Natural killer cell (primary cell): ENCODE measurements around the gene LRRTM3. TPM values are rescaled to one million over a fixed set of nuclear protein-coding genes. Genes with fewer than 3 reads are reported as not detected.
A peak's percentile ranks its signal among the peaks of the same experiment; 100 is the strongest.

Experiments
- ATAC-seq, 3 donors: fragments of 150-1000 bp in 2 of 3; fragments of 200-7000 bp in 1 of 3; cut with Tn5 transposase; 1 replicate in 1 of 3; 2 replicates in 2 of 3; pipeline ENCODE4 v1.10.0; 2021; ENCODE audit warnings: mild to moderate bottlenecking in 2 of 3, moderate library complexity in 2 of 3
- DNase-seq, 2 donors: peaks; one replicate each; pipeline versions ENCODE4 v3.0.0 to v3.0.0-alpha.2; 2013 to 2021; ENCODE audit warnings: mixed read lengths in 1 of 2
- H3K27ac ChIP-seq: one replicate; pipeline ENCODE4 v1.5.1; 2013; ENCODE audit warnings: mild to moderate bottlenecking, low read length
- H3K27me3 ChIP-seq: one replicate; pipeline ENCODE4 v1.6.1; 2013; ENCODE audit warnings: low read length; ENCODE audit not compliant: control insufficient read depth, insufficient read depth
- H3K36me3 ChIP-seq: one replicate; pipeline ENCODE4 v1.6.1; 2013; ENCODE audit warnings: low read length; ENCODE audit not compliant: control insufficient read depth, insufficient read depth
- H3K4me1 ChIP-seq: one replicate; pipeline ENCODE4 v1.6.1; 2013; ENCODE audit warnings: low read length; ENCODE audit not compliant: control insufficient read depth, insufficient read depth
- H3K4me3 ChIP-seq: one replicate; pipeline ENCODE4 v1.5.1; 2013; ENCODE audit warnings: low read length
- H3K9me3 ChIP-seq: one replicate; pipeline ENCODE4 v1.6.1; 2013; ENCODE audit warnings: low read length; ENCODE audit not compliant: control insufficient read depth, insufficient read depth
- H3K27ac Mint-ChIP-seq, 2 donors: one replicate each; pipeline ENCODE4 v1.8.0; 2022; ENCODE audit warnings: mild to moderate bottlenecking in 2 of 2, mixed read lengths in 2 of 2, moderate library complexity in 1 of 2
- H3K27me3 Mint-ChIP-seq, 2 donors: one replicate each; pipeline ENCODE4 v1.8.0; 2022; ENCODE audit warnings: low read depth in 2 of 2, mixed read lengths in 2 of 2
- H3K36me3 Mint-ChIP-seq: one replicate; pipeline ENCODE4 v1.8.0; 2022; ENCODE audit warnings: mixed read lengths
- H3K4me1 Mint-ChIP-seq, 2 donors: one replicate each; pipeline ENCODE4 v1.8.0; 2022; ENCODE audit warnings: mixed read lengths in 2 of 2
- H3K4me3 Mint-ChIP-seq: one replicate; pipeline ENCODE4 v1.8.0; 2022; ENCODE audit warnings: mild to moderate bottlenecking, moderate library complexity, mixed read lengths
- H3K9me3 Mint-ChIP-seq, 2 donors: one replicate each; pipeline ENCODE4 v1.8.0; 2022; ENCODE audit warnings: mixed read lengths in 2 of 2
- CTCF ChIP-seq: fragments of 200-600 bp; IDR thresholded peaks from one replicate; pipeline ENCODE4 v1.8.0; 2022; ENCODE audit warnings: antibody characterized with exemption
- WGBS: methylation state at CpG from one replicate; pipeline ENCODE4 v1.1.7; 2013; ENCODE audit warnings: missing lambda C conversion rate; ENCODE audit not compliant: insufficient coverage; 5-methylcytosine and 5-hydroxymethylcytosine counted together
- intact Hi-C: fragments of 100-400 bp; cut with micrococcal nuclease; formaldehyde crosslinking; loops from one replicate; pipeline ENCODE4 v1.14.2; 2022
- total RNA-seq, 4 donors: library from RNA; stranded (reverse); fragments of 120-200 nt in 1 of 4; gene quantifications; one replicate each; pipeline versions ENCODE4 v1.2.3 to v1.2.4, GENCODE V29; 2013 to 2022

LRRTM3 gene
- total RNA-seq, 3 donors from 2014 or later (not counting 1 experiment from before 2014, with no cell fraction given) = not detected

GRCh38 chr10:66929375-66929774 lies 3.5 kb downstream of the LRRTM3 start:
- Histone ChIP-seq H3K9me3 (no peaks in the 10 kb centered on the region), H3K27me3 (no peaks in the 10 kb centered on the region), H3K27ac (no peak overlapping the region), H3K4me3 (no peak overlapping the region), H3K4me1 (no peaks in the 10 kb centered on the region), H3K36me3 (no peaks in the 10 kb centered on the region)
- H3K9me3 Mint-ChIP-seq = no peaks in the 10 kb centered on the region
- no peaks in the 10 kb centered on the region for H3K4me1 Mint-ChIP-seq
- peaks cover 2 to 14% of the 10 kb centered on the region in 2 donors for H3K27me3 Mint-ChIP-seq
- intact Hi-C loops = no loop called here
- no peak overlapping the region for H3K27ac Mint-ChIP-seq
- no peak overlapping the region for H3K4me3 Mint-ChIP-seq
- ATAC-seq (no peak), DNase-seq (no peak)
- TF ChIP-seq CTCF = no peak
- 62% methylated on average over 5 of the region's 5 CpGs for WGBS
- H3K36me3 Mint-ChIP-seq = no peaks in the 10 kb centered on the region

- Mint-ChIP-seq H3K4me3 (no peak overlapping the region), H3K36me3 (no peaks in the 10 kb centered on the region), H3K4me1 (no peaks in the 10 kb centered on the region), H3K27me3 (peaks cover 2 to 14% of the 10 kb centered on the region in 2 donors), H3K9me3 (no peaks in the 10 kb centered on the region), H3K27ac (no peak overlapping the region)
- 55% methylated on average over 3 of the region's 5 CpGs for WGBS
- no peaks in the 10 kb centered on the region for H3K4me1 ChIP-seq
- H3K36me3 ChIP-seq = no peaks in the 10 kb centered on the region
- H3K4me3 ChIP-seq = no peak overlapping the region
- peak; percentile 20 for TF ChIP-seq CTCF
- H3K27ac ChIP-seq = no peak overlapping the region
- intact Hi-C loops = no loop called here
- ATAC-seq = no peak
- H3K27me3 ChIP-seq = no peaks in the 10 kb centered on the region
- no peaks in the 10 kb centered on the region for H3K9me3 ChIP-seq
- peak in 1 of 2 donors; percentile 26 for DNase-seq
Measured at GRCh38 chr10:66931340-66931948, 5.6 kb downstream of the LRRTM3 start.

GRCh38 chr10:66931949-66932343 lies 6.1 kb downstream of the LRRTM3 start:
- no peak overlapping the region for H3K4me3 Mint-ChIP-seq
- no peak overlapping the region for H3K27ac Mint-ChIP-seq
- no peaks in the 10 kb centered on the region for H3K4me1 Mint-ChIP-seq
- Histone ChIP-seq H3K4me1 (no peaks in the 10 kb centered on the region), H3K4me3 (no peak overlapping the region), H3K27me3 (no peaks in the 10 kb centered on the region), H3K9me3 (no peaks in the 10 kb centered on the region), H3K36me3 (no peaks in the 10 kb centered on the region), H3K27ac (no peak overlapping the region)
- ATAC-seq (no peak), DNase-seq (no peak)
- intact Hi-C loops = no loop called here
- no peaks in the 10 kb centered on the region for H3K36me3 Mint-ChIP-seq
- peaks cover 2 to 14% of the 10 kb centered on the region in 2 donors for H3K27me3 Mint-ChIP-seq
- WGBS = 80% methylated on average over 2 of the region's 3 CpGs
- TF ChIP-seq CTCF = no peak
- H3K9me3 Mint-ChIP-seq = no peaks in the 10 kb centered on the region

DNA sequence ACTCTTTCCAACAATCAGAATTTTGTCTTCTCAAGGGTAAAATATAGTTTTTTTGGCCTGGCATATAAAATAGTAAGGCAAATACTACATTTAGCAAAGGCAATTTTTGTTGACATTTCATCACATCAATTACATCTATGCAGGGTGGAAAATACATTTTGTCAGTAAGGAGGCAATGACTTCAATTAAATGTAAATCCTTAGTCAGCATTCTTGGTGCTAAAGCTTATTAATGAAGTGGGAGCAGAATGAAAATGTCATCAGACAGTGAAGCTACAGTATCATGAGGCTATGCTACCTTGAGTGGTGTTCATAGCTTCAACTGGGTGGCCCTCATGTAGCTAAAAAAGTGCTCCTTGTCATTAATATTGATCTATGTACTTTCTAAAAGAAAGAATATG lies 8.9 kb downstream of the LRRTM3 start:
- peaks cover 2 to 4% of the 10 kb centered on the region in 2 donors for H3K9me3 Mint-ChIP-seq
- H3K27me3 ChIP-seq = no peaks in the 10 kb centered on the region
- TF ChIP-seq CTCF = no peak
- H3K36me3 ChIP-seq = no peaks in the 10 kb centered on the region
- H3K27ac Mint-ChIP-seq = no peak overlapping the region
- H3K4me1 Mint-ChIP-seq = no peaks in the 10 kb centered on the region
- no peak overlapping the region for H3K4me3 Mint-ChIP-seq
- H3K9me3 ChIP-seq = no peaks in the 10 kb centered on the region
- H3K36me3 Mint-ChIP-seq = no peaks in the 10 kb centered on the region
- ATAC-seq (no peak), DNase-seq (no peak)
- H3K27ac ChIP-seq = no peak overlapping the region
- H3K4me3 ChIP-seq = no peak overlapping the region
- H3K27me3 Mint-ChIP-seq = no peaks in the 10 kb centered on the region
- intact Hi-C loops = no loop called here
- H3K4me1 ChIP-seq = no peaks in the 10 kb centered on the region
